Parietal lobe (tissue), 1 donor: ENCODE data around the gene G3BP1. TPM values are rescaled to one million over a fixed set of nuclear protein-coding genes. Genes with fewer than 3 reads are reported as not detected.

ENCODE experiments used
- total RNA-seq: library from RNA; depleted of rRNA; stranded (reverse); fragments of >200 nt; gene quantifications from one replicate; pipeline ENCODE4 v1.2.3, GENCODE V29; 2014

Gene G3BP1
- 75.4 TPM for total RNA-seq

GRCh38 chr5:151771259-151772028 lies at the start of gene G3BP1:
G3BP1 (plus strand) TSS chr5:151771954; CDS start chr5:151786621, 14,667 bp downstream.

GRCh38 chr5:151758430-151759241 lies 13.1 kb upstream of the G3BP1 start, which contains the start of gene ATOX1:
ATOX1 (minus strand) TSS chr5:151758631; CDS start chr5:151758551, 80 bp downstream.

Other genes with a start within 250 kb of the G3BP1 start
- gene FAT2, start 180.6 kb upstream of the G3BP1 start, total RNA-seq = 0.94 TPM
- 75.1 TPM for gene SPARC, start 85.0 kb upstream of the G3BP1 start, total RNA-seq
- 41.9 TPM for gene ATOX1, start 13.3 kb upstream of the G3BP1 start, total RNA-seq
- not detected for gene GLRA1, start 152.9 kb downstream of the G3BP1 start, total RNA-seq